TTC549 (cell line): ENCODE measurements around the gene EPHA5.

Source experiments
- FAIRE-seq: peaks from 2 replicates; lab custom pipeline; 2012; peaks lifted over from hg19 to GRCh38; lab: Jason Lieb, UNC

The EPHA5 gene

DNA sequence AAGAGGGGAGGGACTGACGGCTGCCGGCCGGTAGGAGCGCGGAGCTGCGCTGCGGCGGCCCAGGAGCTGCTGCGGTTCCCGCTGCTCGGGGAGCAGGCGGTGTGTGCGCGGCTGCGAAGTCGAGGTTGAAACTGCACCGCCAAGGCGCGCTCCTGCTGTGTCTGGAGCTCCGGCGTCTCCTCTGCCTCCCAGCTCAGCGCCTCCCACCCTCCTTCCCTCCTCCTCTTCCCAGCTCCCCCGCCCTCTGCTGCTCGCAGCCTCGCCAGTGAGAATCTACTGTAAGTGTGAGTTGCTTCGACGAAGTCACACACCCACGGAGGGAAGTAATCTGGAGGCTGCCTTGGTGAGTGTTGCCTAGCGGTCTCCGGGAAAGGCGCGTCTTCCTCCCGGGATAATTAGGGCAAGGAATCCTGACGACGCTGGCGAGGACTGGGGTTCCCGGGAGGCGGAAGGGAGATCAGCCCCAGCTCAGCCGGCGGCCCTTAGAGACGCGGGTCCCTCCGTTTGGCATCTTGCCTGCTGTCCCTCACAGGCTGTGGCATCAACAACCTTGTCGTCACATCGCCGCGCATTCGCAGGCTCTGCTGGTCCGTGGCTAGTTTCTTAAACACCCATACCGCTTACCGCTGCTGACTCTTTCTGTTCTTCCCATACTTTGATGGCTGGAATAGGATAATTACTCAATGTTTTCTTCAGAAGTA, at the start of gene EPHA5:
Gene EPHA5, minus strand, starts transcription at position 159 of the 701 bp plus-strand sequence. CDS start 747 bp downstream, outside the sequence.
- FAIRE-seq, result no peak

DNA sequence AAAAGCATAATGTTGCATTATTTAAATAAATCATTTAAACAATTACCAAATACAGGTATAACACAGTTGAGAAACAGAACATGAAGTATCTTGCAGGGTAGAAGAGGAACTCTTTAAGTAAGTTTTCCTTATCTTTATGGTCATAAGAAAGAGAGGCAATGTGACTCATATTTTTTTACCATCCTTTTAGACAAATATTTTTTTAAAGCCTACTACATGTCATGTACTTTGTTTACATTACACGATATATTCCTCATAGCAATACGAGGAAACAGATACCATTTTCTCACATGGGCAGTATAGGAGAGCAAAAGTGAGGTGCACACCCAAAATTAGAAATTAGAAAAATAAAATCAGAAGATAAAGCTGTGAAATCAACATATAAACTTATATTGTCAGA, 49.3 kb upstream of the EPHA5 start:
- no peak for FAIRE-seq

DNA sequence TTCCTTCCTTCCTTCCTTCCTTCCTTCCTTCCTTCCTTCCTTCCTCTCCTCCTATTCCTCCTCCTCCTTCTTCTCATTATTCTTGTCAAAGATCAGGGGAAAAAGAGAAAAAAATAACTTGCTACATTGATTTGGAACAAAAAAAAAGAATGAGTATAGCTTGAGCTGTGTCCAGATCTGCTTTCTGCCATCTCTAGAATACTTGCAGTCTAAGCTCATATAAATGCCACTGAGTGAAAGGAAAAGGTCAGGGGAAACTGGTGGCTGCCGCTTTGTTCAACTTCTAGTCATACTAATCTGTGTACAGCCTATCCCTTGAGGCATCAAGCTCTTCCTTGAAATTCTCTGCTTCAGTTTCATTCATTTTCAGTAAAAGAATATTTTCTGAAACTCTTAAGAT, 28.3 kb upstream of the EPHA5 start:
- FAIRE-seq, result no peak

DNA sequence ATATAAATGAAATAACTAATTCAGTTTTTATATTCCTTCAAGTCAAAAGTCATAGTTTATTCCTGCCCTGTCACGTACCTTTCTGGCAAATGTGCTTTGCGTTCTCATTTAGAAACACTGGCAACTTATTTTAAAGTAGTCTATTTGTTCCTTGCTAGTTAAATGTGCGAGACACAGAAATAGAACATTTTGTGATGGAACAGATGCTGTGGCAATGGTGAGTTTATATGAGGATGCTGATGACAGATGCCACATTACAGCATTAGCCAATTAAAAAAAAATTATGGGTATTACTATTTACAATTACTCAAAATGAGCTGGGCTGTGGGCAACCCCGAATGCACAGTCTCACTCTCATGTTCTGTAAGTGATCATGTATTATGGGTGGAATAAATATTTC, 26.1 kb upstream of the EPHA5 start:
- FAIRE-seq, result no peak

DNA sequence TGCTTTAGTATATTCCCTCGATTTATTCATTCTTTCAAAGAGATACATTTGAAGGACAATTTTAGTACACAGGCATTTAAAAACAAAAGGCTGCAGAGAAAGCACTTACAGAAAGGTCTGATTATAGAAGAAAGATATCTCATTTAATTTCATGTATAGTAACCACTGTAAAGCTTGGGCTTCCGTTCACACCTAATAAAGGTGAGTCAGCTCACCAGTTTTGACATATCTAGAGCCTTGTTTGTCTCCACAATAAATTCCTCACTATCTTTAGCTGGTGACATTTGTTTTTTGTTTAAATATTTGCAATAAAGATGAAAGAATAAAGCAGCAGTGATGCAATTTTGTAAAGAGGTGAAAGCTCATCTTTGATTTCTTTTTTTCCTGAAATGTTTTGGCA, 1.1 kb upstream of the EPHA5 start:
- no peak for FAIRE-seq

DNA sequence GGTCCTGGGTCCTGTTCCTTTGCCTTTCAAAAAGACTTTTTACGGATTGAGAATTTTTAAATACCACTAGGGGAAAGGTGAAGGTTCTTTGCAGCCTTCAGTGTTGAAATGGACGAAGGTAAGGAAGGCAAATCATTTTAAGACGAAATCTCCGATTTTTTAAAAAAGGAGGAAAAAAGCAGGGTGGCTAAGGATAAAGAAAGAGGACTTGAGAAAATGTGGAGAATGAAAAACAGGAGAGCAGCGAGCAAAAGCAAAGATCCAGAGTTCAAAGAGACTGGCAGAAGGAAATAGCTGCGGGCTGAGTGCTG, 314 bp downstream of the EPHA5 start:
- no peak for FAIRE-seq

DNA sequence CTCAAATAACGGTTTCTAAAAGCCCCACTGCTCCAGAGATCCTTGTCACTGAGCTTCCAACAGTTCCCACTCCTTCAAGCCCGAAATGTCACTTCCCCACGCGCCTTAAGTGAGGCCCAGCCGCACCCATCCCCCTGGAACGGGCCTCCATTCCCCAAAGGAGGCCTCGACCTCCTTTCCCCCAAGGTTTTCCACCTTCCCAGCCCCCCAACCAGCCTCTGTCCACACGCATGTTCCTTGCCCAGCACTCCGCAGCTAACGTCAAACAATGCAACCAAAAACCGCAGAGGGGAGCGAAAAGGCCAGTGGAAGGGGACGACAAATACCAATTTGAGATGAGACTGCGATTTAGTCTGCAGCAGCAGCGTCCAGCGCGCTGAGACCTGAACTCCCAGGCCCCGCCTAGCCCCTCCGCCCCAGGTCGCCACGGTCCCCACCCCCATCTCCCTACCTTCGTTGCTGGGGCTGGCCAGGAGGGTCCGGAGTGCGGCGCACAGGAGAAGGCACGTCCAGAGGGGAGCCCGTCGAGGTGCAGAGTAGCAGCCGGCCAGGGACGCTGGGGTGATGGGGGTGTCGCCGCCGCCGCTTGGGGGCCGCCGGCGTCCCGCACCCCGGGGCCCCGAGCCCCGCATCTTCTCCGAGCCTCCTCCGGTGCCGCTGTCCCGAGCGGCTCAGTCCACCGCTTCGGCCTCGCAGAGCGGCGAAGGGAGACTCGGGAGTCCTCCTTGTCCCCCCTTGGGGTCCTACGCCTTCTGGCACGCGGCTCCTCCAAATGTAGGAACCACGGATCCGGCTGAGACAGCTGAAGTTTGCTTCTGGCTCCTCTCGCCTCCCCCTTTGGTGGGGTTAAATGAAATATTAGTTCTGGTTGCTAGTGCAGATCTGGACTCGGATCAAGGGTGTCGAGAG, 924 bp downstream of the EPHA5 start:
- no peak for FAIRE-seq

DNA sequence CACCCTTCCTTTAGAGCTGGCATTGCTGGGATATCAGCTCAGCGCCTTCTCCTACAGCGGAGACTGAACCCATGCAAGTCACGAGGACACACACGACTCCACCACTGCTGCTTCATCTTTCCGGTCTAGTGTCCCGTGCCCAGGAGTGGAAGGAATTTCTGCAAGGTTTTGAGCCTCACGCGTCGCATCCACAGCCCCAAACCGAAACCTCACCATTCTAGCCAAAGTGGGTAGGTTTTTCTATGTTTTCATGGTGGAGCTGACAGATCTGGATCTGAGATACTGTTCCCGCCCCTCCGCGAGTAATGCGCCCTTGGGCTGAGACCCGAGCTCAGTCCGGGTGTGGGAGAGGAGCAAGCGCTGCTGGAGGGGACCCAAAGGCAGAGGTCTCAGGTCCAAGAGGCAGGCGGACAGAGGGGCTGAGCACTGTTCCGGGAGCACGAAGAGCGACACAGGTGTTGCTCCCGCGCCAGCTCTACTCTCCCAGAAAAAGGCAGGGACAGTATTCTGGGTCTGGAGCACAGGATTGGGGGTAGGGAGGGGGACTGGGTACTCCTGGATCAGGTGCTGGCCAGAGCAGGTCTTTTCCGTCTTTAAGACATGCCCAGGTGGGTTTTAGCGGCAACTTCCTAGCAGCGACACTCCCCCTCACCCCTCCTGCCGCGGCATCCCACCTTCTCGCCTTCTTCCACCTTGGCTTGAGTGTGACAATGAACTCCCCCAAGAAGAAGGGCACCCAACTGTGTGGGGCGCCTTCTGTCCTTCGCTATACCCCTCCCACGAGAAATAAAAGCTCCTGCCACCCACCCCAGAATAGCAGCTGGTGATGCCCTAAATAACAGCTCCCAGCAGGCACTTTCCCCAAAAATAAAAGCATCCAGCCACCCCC, 1.8 kb downstream of the EPHA5 start:
- FAIRE-seq, result no peak

DNA sequence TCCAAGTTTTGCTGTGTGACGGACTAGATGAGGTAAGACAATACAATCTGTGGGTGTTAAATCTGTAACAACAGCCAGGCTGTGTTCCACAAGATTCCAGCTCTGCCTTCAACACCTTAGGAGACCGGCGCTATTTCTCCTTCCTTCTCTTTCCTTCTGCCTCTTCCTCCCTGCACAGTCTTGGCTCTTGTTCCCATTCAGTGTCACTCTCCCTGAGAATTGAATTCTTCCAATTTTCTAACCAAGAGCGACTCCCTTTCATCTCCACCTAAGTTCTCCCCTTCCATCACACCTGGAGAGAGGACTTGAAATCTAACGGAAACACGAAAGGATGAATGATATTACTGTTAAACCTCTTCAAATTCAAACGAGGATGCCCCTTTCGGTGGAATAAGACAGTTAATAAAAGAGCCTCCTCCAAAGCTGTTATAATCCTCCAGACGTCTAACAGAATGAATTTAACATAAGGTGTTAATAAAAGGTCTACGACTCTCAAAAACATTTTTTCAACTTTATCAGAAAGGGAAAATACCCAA, 2.7 kb downstream of the EPHA5 start:
- no peak for FAIRE-seq

DNA sequence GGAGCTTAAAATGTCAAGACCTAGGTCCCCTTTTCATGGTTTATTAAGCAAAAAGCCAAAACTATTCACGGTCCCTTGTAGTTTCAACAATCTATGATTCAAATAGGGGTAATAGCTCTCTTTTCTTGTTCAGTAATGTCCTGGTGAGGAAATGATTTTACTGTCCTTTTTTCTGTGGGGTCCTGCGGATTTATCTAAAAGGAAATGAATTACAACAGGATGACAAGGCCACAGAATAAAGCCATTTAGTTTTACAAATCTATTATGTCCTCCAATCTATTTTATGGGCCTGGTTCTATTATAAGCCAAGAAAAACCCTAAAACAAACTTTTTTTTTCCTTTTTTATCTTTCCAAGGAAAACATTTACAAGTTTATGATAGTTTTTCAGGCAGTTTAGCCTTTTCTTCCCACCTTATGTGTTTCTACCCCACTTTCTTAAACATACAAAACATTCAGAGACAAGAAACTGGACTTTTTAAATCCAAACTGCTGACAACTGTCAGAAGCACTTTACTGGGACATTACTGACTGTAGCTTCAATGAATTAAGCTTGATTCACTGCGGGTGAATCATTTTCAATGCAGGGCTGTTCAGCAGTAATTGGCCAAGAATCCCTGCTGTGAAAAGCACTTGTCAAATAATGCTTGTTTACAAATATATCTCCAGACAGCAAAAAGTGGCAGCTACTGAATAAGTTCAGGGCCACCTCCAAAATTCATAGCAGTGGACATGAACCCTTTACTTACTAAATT, 4.3 kb downstream of the EPHA5 start:
- no peak for FAIRE-seq

DNA sequence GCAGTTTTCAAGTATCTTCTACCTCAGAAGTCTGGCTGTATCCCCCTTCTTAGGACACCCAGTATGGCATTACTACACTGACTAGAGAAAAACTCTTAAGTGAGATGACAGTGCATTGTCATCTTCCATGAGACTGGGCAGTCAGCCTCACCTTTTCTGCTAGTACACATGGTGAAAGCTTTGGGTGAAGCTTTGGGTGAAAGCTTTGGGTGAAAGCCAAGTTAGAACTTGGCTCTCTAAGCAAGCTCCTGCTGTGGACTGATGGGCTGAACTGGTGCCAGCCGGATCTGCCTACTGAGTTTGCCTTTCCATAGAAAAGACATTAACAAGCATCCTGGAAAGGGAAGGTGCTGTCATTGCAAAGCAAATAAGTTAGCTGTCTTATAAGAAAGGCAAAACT, 8.8 kb downstream of the EPHA5 start:
- FAIRE-seq, result no peak

DNA sequence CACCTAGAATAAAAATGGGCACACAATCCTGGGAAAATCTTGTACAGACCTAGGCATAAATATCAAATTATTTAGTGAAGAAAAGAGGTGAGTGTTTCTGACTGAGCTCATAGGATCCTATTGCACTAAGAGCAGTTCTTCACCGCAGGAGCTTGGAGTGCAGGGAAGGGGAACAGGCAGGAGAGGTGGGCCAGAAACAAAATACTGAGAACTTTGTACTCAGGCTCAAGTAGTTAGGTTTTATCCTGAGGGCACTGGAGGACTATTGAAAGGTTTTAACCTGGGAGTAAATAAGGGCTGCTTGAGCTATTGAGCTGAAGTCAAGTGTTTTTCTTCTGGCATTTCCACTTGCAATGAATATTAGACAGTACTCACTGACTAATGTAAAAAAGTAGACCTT, 12.2 kb downstream of the EPHA5 start:
- FAIRE-seq, result no peak

DNA sequence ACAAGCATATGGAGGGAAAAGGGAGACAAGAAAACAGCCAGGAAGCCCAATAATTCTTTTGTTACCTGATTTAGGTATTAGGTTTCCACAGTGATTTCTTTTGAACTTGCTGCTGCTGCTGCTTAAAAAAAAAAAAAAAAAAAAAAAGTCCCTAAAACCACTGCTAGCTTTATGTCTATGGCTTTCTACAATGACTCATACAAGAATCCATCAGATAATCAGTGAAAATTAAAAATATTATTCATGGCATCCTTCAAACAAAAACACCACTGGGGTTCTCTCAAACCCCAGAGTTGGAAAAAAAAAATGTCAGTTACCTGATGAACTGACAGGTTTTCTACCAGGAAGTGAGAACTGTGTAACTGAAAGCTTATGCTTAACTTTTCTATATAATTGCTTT, 14.3 kb downstream of the EPHA5 start:
- no peak for FAIRE-seq

DNA sequence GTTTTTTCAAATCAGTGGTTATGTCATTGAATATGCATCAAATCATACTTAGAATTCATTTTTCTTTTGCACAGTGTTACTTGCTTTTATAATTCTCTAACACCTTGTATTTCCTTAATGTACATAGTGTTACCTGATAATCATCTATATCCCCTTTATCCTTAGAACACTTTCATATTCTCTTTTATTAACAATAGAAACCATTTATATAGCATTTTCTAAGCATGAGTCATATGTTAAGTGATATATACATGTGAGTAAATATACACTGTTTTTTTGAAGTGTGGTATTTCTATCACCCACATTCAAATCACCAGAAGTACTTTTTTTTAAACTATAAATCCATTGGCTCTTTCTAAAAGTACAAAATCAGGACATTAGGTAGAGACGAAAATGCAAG, 15.3 kb downstream of the EPHA5 start:
- FAIRE-seq, result no peak

DNA sequence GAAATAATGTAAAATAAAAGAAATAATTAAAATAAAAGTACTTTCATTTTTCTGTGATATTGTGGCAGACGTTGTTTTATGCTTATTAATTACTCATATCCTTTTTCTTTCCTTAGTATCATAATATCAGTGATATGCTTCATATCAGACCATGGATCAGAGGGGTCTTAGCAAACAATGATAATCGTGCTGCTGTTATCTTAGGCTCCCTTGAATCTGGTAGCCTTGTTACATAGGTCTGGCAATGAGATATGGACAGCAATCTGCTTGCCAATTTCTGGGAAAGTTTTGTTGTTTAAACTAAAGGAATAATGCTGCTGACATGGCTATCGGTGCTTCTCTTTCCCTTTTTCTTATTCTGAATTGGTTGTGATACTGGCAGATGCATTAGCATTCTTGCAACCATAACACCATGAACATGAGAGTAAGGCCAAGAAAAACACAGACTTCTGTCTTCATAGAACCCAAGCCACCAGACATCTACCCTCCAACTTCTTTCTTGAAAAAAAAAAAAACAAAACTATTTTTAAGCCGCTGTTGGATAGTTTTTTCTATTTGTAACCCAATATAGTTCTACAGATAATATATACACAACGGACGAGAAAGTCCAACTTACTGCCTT, 16.4 kb downstream of the EPHA5 start:
- no peak for FAIRE-seq

DNA sequence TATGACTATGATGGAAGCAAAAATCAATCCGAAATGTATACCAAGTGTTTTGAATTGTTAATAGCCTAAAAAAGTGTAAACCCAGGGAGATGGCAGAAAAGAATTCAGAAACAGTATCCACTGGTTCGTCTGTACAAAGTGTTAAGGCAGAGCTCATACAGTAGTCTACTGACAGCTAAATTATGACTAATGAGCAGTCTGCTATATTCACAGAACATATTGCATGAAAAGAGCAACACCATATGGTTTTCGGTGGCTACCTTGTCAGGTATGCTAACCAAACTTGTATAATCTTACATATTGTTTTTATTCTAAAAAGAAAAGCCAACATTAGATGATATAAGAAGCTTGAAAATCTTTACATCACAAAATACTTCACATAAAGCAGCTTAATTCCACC, 18.5 kb downstream of the EPHA5 start:
- FAIRE-seq, result no peak

DNA sequence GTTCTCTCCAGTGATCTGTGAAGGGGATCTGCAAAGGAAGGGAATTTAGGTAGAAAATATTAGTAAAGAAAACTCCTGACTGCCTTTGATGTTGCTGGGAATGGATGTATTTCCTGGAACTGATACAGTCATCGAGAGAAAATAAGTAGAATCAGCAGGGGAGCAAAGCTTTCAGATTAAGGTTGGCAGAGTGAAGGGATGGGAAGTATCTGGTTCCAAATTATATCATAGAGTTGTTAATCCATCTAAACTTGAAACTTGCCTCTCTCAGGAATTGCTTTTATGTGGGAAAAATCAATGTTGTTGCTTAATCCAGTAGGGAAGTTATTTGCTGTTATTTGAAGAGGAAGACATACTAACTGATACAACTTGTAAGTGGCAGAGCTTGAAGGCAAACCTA, 19.3 kb downstream of the EPHA5 start:
- FAIRE-seq, result no peak

DNA sequence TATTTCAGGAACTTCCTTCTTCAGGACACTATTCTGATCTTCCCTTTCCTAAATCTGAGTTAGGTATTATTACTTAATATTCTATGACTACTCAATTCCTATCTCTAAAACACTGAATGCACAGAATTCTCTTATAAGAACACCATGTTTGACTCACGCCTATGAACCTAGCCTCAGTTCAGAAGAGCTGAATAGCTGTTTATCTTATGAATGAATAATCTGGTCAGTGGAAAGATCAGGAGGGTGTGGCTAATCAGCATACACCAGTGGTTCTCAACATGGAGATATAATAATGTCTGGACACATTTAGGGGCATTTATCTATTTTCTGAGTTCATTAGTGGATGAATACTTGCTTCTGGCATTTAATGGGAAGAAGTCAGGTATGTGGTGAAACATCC, 24.2 kb downstream of the EPHA5 start:
- no peak for FAIRE-seq

DNA sequence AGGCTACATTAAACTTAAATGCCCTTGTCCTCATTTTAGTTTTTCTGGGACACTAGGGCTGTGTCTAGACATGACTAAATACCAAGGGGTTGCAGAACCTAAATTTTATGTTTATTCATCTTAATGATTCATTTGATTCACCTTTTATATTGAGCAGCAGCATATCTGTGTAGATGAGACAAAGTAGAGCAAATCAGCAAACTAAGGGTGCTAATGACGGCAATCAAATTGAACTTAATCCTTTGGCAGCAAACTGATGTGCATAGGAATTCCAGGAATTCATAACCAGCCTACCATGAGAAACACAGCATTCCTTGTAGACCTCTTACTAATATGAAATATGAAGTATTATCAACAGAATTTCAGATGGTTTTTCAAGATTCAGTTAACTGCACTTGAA, 25.1 kb downstream of the EPHA5 start:
- no peak for FAIRE-seq

DNA sequence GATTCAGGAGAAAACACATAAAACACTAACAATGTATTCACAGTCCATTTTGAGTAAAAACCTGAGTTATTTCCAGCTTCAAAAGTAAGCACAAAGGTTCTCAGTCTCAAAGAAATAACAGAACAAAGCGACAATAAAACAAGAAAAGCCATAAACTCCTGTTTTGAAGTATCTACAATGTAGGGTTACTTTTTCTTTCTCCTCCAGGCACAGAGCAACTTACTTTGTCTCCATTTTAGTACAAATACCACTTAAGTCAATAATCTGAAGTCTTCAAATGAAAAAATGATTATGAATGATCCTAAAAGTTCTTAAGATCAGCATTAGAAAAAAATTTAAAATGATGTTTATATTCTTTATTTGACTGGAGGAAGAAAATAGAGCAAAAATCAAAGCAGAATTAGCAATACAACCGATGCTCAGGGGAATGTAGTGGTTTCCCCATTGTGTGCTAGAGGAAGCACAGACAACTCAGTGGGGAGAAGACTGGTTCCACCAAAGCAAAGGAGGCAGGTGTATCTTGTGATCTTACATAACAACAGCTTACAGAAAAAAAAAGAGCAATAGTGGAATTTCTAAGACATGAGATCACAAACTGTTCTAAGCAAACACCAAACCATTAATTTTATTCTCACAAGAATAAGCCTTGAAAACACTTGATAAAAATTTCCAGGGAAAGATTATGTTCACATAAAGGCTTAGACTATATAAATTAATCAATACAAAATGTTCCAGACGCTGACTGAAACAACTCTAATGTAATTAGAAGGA, 35.1 kb downstream of the EPHA5 start:
- no peak for FAIRE-seq

DNA sequence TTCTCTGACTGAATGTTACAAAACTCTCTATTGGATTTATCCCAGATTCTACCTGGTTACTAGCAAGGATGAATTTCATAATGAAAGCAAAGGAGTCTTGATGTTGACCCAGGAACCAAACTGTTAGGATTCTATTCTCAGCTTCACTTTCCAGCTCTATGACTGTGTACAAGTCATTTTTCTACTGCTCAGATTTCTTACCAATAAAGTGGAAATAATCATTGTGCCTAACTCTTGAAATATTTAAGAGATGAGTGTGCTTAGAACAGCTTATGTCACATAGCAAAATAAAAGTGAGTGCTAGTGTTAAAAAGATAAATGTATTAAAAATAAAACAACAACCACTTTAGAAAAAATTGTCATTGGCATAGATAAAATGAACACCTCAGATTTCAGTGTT, 45.6 kb downstream of the EPHA5 start:
- no peak for FAIRE-seq
